ENCODE data around the gene COX19. TPM values are rescaled to one million over a fixed set of nuclear protein-coding genes. Genes with fewer than 3 reads are reported as not detected.

The COX19 gene
- total and polyA plus RNA-seq, 4 donors = 5.6 to 17.0 (median 8.0) TPM

DNA sequence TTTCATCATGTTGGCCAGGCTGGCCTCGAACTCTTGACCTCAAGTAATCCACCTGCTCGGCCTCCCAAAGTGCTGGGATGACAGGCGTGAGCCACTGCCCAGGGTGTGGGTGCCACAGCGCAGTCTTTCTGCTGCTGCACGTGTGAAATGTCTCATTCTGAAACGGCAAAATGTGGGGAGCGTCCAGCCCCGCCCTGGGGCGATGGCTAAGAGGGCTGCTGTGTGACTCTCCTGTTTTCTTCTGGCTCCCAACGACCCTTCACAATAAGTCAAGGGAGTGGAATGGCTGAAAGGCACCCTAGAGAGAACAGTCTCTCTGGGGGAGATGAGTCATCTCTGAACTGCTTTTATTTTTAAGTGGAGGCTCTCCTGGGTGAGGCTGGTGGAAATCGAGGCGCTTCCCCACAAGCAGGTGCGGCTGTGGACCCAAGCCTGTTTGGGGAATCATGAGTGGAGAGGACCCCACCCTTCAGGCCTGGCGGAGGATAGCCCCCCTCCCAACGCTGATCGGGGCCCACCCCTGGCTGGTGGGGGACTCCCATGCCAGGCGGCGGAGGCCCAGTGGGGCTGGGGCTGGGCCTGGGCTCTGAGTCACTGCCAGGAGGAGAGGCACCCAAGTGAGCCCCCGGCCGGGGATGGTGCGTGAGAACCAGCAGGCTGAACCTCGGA lies 38.8 kb downstream of the COX19 start:
- Histone ChIP-seq H3K27ac (ENCODE audit: low read depth in 1 of 2, low read length in 1 of 2) (no peak overlapping the region), H3K4me3 (no peak overlapping the region), H3K27me3 (ENCODE audit: control insufficient read depth in 3 of 3, insufficient read depth in 3 of 3, low read length in 2 of 3) (peaks cover 0 to 1% (median 0%) of the 10 kb centered on the region in 3 donors), H3K4me1 (ENCODE audit: control insufficient read depth in 5 of 5, insufficient read depth in 5 of 5, low read length in 5 of 5) (no peaks in the 10 kb centered on the region), H3K9me3 (ENCODE audit: control insufficient read depth in 4 of 4, insufficient read depth in 3 of 4, low read length in 3 of 4) (peaks cover 0 to 4% (median 2%) of the 10 kb centered on the region in 4 donors), H3K36me3 (ENCODE audit: control insufficient read depth in 4 of 4, insufficient read depth in 4 of 4, low read length in 4 of 4) (peaks cover 0 to 13% (median 0%) of the 10 kb centered on the region in 4 donors), H3K9ac (ENCODE audit: insufficient read depth in 1 of 2, low read length in 2 of 2) (no peak overlapping the region)
- no peak for ATAC-seq (ENCODE audit: insufficient read depth, low FRiP score)
- WGBS, 2 donors = 76 to 87% methylated on average over 18 to 22 of the region's 22 CpGs
- TF ChIP-seq, protein P1, sequence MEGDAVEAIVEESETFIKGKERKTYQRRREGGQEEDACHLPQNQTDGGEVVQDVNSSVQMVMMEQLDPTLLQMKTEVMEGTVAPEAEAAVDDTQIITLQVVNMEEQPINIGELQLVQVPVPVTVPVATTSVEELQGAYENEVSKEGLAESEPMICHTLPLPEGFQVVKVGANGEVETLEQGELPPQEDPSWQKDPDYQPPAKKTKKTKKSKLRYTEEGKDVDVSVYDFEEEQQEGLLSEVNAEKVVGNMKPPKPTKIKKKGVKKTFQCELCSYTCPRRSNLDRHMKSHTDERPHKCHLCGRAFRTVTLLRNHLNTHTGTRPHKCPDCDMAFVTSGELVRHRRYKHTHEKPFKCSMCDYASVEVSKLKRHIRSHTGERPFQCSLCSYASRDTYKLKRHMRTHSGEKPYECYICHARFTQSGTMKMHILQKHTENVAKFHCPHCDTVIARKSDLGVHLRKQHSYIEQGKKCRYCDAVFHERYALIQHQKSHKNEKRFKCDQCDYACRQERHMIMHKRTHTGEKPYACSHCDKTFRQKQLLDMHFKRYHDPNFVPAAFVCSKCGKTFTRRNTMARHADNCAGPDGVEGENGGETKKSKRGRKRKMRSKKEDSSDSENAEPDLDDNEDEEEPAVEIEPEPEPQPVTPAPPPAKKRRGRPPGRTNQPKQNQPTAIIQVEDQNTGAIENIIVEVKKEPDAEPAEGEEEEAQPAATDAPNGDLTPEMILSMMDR (IDR thresholded peaks at IDR 0.05; ENCODE audit: control extremely low read depth, extremely low read depth) = no peak
- no peak for DNase-seq

DNA sequence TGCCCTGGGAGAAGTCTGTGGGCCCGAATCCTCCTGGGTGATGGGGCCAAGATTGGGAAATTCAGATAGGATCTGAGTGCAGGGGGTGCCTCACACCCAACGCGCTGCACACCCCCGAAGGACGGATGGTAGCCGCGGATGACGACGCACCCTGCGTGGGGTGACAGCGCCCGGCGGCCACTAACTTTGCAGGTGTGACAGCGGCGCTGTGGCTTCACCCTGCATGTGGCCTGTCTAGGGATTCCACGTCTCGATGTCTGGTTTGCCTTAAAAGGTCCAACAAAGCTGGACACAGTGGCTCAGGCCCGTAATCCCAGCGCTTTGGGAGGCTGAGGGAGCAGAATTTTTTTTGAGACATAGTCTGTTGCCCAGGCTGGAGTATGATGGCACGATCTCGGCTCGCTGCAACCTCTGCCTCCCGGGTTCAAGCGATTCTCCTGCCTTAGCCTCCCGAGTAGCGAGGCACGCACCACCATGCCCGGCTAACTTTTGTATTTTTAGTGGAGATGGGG lies 39.4 kb downstream of the COX19 start:
- Histone ChIP-seq H3K27me3 (ENCODE audit: control insufficient read depth in 3 of 3, insufficient read depth in 3 of 3, low read length in 2 of 3) (no peaks in the 10 kb centered on the region), H3K9me3 (ENCODE audit: control insufficient read depth in 4 of 4, insufficient read depth in 3 of 4, low read length in 3 of 4) (peaks cover 0 to 3% (median 2%) of the 10 kb centered on the region in 4 donors), H3K9ac (ENCODE audit: insufficient read depth in 1 of 2, low read length in 2 of 2) (no peak overlapping the region), H3K4me3 (no peak overlapping the region), H3K4me1 (ENCODE audit: control insufficient read depth in 5 of 5, insufficient read depth in 5 of 5, low read length in 5 of 5) (no peaks in the 10 kb centered on the region), H3K36me3 (ENCODE audit: control insufficient read depth in 4 of 4, insufficient read depth in 4 of 4, low read length in 4 of 4) (peaks cover 0 to 13% (median 0%) of the 10 kb centered on the region in 4 donors), H3K27ac (ENCODE audit: low read depth in 1 of 2, low read length in 1 of 2) (no peak overlapping the region)
- TF ChIP-seq, protein P1 (IDR thresholded peaks at IDR 0.05; ENCODE audit: control extremely low read depth, extremely low read depth) = no peak
- 95% methylated on average over 28 of the region's 28 CpGs for WGBS, 2 donors
- DNase-seq (no peak), ATAC-seq (ENCODE audit: insufficient read depth, low FRiP score) (no peak)

DNA sequence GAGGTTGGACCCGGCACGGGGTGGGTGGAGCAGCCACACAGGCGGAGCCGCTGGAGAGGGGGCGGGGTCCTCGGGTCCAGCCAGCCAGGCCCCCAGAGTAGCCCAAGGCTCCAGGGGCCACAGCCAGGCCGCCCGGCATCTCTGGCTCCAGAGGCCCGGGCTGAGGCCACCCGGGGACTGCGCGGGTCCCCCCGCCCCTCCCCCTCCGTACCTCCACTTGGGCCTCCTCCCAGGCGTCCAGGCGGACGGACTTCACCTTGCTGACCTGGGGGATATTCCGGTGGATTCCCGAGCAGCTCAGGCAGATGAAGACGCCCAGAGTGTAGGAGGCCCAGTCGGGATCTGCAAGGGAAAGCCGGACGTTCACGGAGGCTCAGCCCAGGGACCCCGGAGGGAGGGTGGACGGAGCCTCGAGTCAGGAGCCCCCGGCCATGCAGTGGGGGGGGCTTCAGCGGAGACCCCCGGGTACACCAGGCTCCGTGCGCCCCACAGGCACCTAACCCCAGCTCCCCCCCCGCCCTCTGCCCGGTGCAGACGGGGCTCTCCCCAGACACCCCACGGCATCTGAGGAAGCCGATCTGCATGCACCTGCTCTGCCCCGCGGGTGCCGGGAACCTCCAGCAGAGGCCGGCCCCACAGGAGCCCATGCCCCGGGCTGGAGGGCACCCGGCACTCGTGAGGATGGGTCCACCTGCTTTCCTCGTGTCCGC lies 40.0 kb downstream of the COX19 start:
- DNase-seq (no peak), ATAC-seq (ENCODE audit: insufficient read depth, low FRiP score) (no peak)

More for the DNA sequence above, 40.0 kb downstream of the COX19 start:
- Histone ChIP-seq H3K27ac (ENCODE audit: low read depth in 1 of 2, low read length in 1 of 2) (no peak overlapping the region), H3K4me3 (no peak overlapping the region), H3K36me3 (ENCODE audit: control insufficient read depth in 4 of 4, insufficient read depth in 4 of 4, low read length in 4 of 4) (peaks cover 0 to 13% (median 0%) of the 10 kb centered on the region in 4 donors), H3K9ac (ENCODE audit: insufficient read depth in 1 of 2, low read length in 2 of 2) (no peak overlapping the region), H3K4me1 (ENCODE audit: control insufficient read depth in 5 of 5, insufficient read depth in 5 of 5, low read length in 5 of 5) (no peaks in the 10 kb centered on the region), H3K9me3 (ENCODE audit: control insufficient read depth in 4 of 4, insufficient read depth in 3 of 4, low read length in 3 of 4) (peaks cover 0 to 3% (median under 1%) of the 10 kb centered on the region in 4 donors), H3K27me3 (ENCODE audit: control insufficient read depth in 3 of 3, insufficient read depth in 3 of 3, low read length in 2 of 3) (no peaks in the 10 kb centered on the region)
- 86 to 92% methylated on average over 45 to 46 of the region's 46 CpGs for WGBS, 2 donors
- TF ChIP-seq, protein P1 (IDR thresholded peaks at IDR 0.05; ENCODE audit: control extremely low read depth, extremely low read depth) = no peak

All from lung (tissue), 12 donors.